LNCAP (cell line): ENCODE results near the gene LRGUK.

Experiments
- CTCF ChIP-seq: fragments of 450-650 bp; IDR thresholded peaks from 2 replicates; pipeline ENCODE4 v1.5.1; 2017; ENCODE audit warnings: mild to moderate bottlenecking

The LRGUK gene

DNA sequence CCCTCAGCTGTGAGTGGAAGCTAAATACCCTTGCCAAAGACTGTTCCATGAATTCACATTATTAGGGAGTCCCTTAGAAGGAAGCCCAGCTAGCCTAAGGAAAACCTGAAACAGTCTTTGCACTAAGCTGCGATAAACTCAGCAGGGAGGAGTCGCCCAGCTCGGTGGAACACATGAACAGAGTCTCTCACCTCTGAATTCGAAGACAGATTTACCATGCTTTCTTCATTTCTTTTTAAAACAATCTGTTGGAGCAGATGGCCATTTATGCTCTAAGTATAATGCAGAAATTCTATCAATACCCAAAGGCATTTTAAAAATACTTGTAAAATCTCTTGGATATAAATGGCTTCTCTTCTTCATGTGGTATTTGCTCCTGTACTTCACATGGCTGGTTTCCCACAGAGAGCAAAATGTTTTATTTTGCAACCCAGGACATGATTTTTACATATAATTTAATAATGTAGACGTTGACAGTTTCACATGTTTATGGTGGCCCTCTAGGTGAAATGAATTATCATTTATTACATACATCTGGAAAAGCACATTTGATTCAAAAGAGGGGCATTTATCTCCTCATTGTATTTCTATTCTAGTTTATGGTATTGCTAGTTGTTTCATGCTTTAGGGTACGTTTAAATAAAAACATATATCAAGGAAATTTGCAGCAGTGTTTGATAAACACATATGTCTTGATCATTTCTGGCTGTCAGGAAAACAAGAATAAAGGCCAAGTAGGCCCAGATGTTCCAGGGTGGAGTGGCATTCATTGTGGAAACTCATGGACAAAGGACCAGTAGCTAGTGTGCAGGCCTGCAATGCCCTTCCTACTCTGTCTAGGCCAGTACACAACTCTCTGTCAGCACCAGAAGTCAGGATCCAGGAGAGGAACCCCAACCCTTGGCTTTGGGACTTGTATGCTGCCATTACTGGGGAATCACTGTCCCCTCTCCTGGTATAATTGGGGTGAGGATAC, 52.2 kb downstream of the LRGUK start:
- TF ChIP-seq CTCF = no peak

GRCh38 chr7:134180376-134180775, 53.2 kb downstream of the LRGUK start:
- TF ChIP-seq CTCF = no peak

- TF ChIP-seq CTCF = no peak
Measured at GRCh38 chr7:134182078-134182477, 54.9 kb downstream of the LRGUK start.

GRCh38 chr7:134184767-134185166, 57.6 kb downstream of the LRGUK start:
- no peak for TF ChIP-seq CTCF

GRCh38 chr7:134186027-134186426, 58.9 kb downstream of the LRGUK start:
- no peak for TF ChIP-seq CTCF

DNA sequence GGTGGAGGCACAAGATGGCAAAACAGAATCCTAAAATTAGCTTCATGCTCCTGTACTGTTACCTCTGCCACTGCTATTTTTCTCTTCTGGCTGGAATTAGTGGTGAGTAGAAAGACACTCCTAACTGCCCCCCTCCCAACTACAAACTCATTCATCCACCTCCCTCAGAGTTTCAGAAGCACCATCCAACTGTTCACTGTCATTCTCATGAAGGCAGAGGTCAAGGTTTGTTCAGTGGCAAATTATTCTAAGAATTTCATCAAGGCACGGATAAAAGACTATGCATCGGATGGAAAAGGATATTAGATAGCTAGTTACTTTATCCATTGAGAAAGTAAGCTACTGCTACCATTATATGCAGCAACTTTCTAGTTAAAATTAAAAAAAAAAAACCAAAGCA, 59.7 kb downstream of the LRGUK start:
- TF ChIP-seq CTCF = no peak

DNA sequence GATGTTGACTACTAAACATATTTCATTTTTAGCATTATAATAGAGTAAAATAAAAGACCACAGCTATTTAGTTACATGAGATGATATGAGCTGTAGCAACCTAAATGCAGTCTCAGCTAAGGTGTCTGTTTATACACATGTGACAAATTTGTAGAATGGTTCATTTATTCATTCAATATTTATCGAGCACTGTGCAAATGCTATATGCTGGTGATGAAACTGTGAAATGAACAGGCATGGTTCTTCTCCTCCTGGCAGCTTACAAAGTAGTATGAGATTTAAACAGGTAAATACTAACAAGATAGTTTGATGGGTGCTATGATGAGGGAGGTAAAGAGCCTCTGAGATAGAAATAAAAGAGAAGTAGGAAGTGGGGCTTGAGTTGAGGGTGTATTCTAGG, 60.8 kb downstream of the LRGUK start:
- TF ChIP-seq CTCF = no peak
